Fibroblast of mammary gland (primary cell): ENCODE results near the gene TCF7.

Experiments
- DNase-seq: peaks from one replicate; pipeline ENCODE4 v3.0.0-alpha.2; 2010; ENCODE audit warnings: low read depth
- H3K4me3 ChIP-seq: 2 replicates; pipeline ENCODE4 v1.5.1; 2011; ENCODE audit warnings: low read depth, mild to moderate bottlenecking, low read length, moderate library complexity; ENCODE audit not compliant: control insufficient read depth
- TF ChIP-seq, protein P1 (sequence below): conservative IDR thresholded peaks from 2 replicates; pipeline ENCODE4 v1.5.1; 2011; ENCODE audit warnings: low read depth, low read length, inconsistent platforms; ENCODE audit not compliant: control insufficient read depth, insufficient read depth

TCF7 gene

DNA sequence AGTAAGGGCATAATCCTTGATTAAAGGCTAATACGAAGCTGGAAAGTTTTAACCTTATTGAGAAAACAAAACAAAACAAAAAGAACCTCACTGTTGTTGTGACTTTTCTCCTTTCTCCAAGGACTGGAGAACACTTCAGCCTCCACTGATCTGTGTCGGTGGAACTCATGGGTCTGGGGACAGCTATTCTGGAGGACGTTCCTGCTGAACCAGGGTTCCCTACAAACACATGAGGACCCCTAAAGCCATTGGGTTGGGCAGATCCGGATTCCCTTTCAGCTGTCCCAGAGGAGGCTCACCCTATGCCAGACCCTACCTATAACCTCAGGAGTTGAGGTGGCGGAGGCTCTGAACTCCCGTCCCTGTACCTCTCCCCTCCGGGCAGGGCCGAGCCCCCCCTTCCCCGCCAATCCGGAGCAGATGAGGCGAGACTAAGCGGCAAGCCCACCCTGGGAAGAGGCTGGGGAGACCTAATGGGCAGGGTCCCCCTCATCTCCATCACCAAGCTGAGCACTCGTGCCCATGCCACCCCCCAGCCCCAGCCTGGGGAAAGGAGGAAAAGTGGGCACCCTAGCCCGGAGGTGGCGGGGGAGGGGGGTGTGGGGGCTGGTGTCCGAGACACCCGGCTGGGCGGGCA, 1.6 kb upstream of the TCF7 start:
- no peak overlapping the region for H3K4me3 ChIP-seq
- DNase-seq, result no peak
- TF ChIP-seq, protein P1, sequence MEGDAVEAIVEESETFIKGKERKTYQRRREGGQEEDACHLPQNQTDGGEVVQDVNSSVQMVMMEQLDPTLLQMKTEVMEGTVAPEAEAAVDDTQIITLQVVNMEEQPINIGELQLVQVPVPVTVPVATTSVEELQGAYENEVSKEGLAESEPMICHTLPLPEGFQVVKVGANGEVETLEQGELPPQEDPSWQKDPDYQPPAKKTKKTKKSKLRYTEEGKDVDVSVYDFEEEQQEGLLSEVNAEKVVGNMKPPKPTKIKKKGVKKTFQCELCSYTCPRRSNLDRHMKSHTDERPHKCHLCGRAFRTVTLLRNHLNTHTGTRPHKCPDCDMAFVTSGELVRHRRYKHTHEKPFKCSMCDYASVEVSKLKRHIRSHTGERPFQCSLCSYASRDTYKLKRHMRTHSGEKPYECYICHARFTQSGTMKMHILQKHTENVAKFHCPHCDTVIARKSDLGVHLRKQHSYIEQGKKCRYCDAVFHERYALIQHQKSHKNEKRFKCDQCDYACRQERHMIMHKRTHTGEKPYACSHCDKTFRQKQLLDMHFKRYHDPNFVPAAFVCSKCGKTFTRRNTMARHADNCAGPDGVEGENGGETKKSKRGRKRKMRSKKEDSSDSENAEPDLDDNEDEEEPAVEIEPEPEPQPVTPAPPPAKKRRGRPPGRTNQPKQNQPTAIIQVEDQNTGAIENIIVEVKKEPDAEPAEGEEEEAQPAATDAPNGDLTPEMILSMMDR, result no peak

DNA sequence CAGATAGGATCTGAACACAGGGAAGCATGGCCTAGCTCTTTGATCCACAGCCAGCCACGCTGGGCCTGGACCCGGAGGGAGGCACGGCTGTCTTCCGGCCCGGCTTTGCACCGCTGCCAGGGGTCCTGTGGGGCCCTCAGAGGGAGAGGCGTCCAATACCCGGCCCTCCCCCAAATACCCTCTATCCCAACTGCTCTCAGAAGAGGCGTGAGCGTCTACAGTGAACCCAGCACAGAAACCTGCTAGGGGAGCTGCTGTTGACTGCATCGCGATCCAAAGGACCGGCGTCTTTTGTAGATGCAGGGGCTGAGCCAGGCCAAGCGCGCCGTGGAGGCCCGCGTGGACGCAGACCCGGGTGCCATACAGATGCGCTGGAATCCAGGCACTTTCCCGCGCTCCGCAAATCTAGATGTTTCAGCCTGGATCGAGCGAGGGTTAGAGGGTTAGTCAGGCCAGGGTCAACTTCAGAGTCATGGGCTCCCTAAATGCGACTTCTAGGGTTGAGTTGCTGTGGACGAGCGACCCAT, 1.1 kb upstream of the TCF7 start:
- H3K4me3 ChIP-seq, result no peak overlapping the region
- TF ChIP-seq, protein P1, result no peak
- no peak for DNase-seq

DNA sequence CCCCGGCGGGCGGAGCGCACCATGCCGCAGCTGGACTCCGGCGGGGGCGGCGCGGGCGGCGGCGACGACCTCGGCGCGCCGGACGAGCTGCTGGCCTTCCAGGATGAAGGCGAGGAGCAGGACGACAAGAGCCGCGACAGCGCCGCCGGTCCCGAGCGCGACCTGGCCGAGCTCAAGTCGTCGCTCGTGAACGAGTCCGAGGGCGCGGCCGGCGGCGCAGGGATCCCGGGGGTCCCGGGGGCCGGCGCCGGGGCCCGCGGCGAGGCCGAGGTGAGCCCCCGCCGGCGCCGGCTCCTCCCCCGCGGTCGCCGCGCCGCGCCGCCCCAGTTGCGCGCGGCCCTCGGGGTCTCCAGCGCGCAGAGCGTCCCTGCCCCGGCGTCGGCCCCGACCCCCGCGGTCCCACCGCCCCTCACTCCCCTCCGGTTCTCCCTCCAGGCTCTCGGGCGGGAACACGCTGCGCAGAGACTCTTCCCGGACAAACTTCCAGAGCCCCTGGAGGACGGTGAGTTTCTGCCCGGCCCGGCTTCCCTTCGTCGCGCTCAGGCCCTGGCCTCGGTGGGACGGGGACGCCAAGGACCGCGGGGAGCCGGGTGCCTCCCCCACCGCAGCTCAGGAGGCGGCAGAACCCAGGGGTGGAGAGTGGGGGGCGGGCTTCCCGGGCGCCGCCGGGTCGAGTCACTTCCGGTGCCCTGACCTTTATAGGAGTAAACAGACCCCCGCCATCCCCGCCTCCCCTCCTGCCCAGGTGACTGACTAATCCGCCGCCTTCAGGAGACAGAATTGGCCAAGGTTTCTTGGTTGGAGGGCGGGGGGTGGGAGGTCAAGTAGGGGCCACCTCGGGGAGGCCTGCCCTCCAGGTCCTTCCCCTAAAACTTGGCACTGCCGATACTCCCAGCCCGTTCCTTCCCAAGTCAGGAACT, 665 bp downstream of the TCF7 start:
- peak overlapping the region; percentile 37 for H3K4me3 ChIP-seq
- TF ChIP-seq, protein P1, result no peak
- no peak for DNase-seq

DNA sequence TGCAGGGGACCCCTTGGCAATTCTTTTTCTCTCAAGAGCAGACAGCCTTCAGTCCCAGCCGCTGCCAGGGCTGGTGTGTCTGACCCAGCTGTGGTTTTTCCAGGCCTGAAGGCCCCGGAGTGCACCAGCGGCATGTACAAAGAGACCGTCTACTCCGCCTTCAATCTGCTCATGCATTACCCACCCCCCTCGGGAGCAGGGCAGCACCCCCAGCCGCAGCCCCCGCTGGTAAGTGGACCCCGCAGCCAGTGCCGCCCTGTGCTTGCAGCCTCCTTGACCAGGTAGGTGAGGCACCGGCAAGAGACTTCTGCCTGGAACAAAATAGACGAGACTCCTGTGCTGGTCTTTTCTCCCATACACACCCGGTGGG, 1.3 kb downstream of the TCF7 start:
- TF ChIP-seq, protein P1, result no peak
- H3K4me3 ChIP-seq, result no peak overlapping the region
- DNase-seq, result no peak

DNA sequence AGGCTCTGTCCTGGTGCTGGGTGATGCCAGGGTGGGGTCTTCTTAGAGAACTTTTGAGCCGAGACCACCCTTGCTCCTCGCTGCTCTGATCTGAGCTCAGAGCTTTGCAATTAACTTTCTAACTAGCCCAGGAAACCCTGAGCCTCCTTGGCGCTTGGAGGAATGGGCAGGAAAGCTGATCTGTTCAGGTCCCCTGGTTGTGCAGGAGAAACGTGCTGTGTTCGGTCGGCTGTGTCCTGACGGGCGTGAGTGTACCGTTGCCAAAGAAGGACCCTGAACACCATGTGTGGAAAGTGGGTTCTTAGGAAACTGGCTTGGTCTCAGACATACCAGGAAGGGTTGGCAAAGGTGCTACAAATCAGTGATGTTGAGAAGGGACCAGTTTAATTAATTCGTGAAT, 1.8 kb downstream of the TCF7 start:
- H3K4me3 ChIP-seq, result no peak overlapping the region
- TF ChIP-seq, protein P1, result no peak
- DNase-seq, result no peak

DNA sequence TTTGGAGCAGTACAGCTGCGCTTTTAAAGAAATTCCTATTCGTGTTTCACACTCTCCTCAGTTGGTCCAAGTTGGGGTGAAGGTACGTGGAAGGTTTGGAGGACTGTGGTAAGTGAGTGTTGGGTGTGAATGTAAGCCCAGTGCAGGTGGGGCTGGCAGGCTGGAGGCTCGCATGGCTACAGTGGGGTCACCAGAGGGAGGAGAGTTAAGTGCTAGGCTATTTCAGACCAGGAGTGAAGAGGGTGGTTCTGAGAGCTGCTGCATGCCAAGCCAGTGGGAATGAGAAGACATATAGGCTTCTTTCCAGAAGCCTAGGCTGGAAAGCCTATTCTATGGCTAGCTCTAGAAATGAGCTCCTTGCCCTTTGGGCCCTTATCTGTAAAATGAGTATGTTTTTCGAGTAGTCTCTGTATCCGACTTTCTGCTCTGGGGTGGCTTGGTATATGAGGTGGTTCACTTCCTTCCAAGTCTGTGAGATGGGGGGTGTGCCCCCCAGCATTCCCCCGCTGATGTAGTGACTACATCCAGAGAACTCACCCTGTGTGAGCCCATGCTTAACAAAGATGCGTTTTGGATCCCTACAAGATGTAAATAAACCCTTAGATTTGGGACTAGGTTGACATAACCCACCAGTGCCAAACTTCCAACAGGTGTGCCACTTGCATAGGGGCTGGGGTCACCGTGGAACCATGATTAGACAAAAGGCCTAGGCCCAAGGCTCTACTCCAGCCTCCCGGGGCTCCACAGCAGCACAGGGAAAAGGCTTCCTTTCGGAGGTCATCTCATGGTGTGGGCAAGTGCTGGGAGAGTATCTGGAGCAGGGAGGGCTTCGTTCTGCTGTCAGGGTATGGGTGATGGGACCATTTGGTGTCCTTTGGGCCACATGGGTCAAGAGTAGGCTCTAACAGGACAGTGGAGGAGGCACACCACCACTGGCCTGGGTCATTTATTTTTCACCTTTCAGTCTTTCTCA, 2.6 kb downstream of the TCF7 start:
- no peak overlapping the region for H3K4me3 ChIP-seq
- no peak for DNase-seq
- TF ChIP-seq, protein P1, result no peak
